HG02642 (cell line): ENCODE measurements around the gene ALKBH5.
"Not testable (repeated sequence)": the region's sequence is repeated elsewhere in the genome, so short reads cannot be mapped to it uniquely, and the experiment has no call there.

Experiments used
- ATAC-seq: cut with Tn5 transposase; IDR thresholded peaks from one replicate; pipeline ENCODE4 v1.9.1; 2021; ENCODE audit warnings: mild to moderate bottlenecking; ENCODE audit not compliant: unreplicated experiment, poor library complexity

The ALKBH5 gene

DNA sequence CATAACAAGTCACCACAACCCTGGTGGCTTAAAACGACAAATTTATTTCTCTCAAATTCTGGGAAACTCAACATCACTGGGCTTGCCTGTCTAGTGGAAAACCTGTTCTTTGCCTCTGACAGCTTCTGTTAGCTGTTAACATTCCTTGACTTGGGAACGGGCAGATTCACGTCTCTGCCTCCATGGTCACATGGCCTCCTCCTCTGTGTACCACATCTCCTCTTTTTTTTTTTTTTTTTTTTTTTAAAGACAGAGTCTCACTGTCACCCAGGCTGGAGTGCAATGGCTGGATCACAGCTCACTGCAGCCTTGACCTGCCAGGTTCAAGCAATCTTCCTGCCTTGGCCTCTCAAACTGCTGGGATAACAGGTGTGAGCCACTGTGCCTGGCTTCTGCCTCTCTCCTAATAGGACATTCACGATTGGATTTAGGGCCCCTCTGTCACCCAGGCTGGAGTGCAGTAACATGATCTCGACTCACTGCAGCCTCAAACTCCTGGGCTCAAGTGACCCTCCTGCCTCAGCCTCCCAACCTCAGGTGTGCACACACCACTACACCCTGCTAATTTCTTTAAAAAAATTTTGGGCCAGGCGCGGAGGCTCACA, 30.1 kb downstream of the ALKBH5 start:
- ATAC-seq, result no peak

- not testable (repeated sequence) for ATAC-seq
Measured at GRCh38 chr17:18216906-18217305, 33.3 kb downstream of the ALKBH5 start.

- ATAC-seq, result no peak
Measured at GRCh38 chr17:18217412-18218015, 33.9 kb downstream of the ALKBH5 start.

DNA sequence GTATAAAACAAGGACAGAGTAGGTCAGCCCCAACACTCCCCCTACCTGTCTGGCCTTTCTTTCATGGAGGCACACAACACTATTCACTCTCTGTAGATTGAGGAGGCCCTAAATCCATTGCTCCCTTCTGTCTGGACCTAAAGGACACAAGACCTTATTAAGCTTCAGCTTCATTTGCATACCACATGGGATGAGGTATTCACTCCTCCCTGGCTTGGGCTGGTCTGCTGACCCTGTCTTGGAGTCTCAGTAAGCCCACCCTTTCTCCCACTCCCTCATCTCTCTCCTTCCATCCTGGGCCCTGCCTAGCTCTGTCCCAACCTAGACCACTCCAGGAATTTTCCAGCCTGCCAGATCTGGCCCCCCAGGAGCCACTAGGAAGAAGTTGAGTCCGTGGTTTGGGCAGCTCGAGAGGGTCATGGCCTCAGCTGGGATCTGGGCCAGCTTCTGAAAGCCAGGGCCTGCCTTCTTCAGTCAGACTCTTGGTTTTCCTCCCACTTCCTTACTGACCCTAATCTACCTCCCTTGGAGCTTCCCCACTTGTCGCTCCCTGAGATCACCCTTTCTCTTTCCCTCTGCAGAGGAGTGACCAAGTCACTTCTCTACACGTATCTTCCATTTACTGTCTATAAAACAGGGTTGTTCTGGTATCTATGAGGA, 35.3 kb downstream of the ALKBH5 start:
- no peak for ATAC-seq

- ATAC-seq, result no peak
Measured at GRCh38 chr17:18224053-18224386, 40.4 kb downstream of the ALKBH5 start.

DNA sequence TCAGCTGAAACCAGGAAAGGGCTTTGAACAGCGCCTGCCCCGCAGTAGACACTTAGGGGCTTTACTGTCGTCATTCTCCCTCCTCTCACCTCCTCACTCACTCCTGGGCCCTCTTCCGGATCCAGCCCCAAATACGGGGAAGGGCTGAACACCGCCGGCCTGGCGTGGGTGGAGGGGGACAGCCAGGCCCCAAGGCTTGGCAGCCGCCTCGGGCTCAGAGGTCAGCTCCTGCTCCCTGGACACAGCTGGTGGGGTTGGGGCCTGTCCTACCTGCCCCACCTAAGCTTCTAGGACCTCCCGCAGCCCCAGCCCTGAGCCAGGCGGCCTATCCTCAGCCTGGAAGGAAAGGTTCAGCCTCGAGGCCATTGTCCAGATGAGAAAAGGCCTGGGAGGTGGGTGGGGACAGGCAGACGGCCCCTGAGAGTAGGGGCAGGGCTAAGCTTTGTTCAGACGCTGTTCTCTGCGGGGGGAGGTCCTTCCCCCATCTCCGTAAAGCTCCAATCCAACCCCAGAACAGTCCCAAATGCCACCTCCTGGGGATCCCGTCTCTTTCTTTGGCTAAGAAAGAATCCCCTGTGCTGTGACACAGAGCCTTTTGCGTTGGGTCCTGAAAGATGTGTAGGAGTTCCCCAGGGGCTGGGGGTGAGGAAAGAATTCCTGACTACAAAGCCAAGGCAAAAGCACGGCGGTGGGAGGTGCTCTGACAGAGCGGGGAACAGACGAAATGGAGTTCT, 40.9 kb downstream of the ALKBH5 start:
- no peak for ATAC-seq

DNA sequence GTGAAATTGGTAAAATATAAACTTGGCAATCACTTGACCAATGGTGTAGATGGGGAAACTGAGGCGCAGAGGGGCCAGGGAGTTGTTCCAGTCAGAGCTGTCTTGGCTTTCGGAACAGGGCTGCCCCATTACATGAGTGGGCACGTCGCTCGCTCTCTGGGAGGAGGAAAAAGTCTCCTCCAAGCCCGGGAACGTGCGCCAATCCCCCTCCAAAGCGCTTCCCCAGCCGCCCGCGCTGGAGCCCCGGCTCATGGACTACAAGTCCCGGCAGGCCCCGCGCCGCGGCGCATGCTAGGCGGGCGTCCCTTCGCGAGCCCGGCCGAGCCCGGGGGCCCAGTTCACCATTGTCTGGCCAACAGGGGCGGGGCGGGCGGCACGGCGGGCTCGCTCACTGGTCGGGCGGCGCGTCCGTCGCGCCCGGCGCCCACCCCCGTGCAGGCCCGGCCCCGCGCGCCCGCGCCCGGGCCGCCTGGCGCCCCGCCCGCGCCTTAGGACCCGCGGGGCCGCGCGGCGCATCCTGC, 41.6 kb downstream of the ALKBH5 start, which contains the start of gene LLGL1:
Gene LLGL1 (plus strand): TSS at position 515 of the 521 bp plus-strand sequence. CDS start 48 bp downstream, outside the sequence.
- ATAC-seq, result peak; percentile 89

GRCh38 chr17:18225642-18226283, 42.1 kb downstream of the ALKBH5 start:
- peak; percentile 13 for ATAC-seq

GRCh38 chr17:18226284-18226945, 42.8 kb downstream of the ALKBH5 start:
- ATAC-seq, result no peak

DNA sequence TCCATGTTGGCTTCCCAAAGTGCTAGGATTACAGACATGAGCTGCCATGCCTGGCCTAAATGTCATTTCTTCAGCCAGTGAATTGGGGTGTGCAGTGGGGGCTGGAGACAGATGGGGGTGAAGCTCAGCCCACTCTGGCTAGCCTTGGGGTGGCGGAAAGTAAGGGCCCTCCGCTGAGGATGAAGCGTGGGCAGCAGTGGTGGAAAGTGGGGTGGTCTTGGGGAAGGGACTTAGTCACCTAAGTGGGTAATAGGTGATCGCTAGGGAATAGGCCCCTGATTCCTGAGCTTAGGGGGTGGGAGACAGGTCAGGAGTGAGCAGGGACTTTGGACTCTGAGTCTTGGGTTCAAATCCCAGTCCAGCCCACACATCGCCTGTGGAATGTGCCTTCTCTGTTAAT, 44.0 kb downstream of the ALKBH5 start:
- no peak for ATAC-seq

- no peak for ATAC-seq
Measured at GRCh38 chr17:18228176-18228682, 44.6 kb downstream of the ALKBH5 start.

DNA sequence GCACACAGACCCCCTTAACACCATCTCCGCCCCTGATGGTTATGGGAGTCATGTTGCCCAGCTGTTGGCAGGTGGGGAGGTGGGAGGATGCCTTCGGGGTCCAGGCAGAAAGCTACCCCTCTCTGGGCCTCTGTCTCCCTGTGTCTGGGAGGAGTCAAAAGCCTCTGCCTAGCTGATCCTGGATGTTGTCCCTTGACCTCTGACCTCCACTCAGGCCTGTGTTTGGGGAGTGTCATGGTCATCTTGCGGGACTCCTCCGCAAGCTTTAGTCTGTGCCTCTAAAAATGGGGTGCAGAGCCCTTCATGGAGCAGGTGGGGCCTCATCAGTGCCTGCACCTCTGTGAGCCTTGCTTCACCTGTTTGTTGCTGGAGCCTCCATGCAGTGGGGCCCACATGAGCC, 45.6 kb downstream of the ALKBH5 start:
- ATAC-seq, result no peak

DNA sequence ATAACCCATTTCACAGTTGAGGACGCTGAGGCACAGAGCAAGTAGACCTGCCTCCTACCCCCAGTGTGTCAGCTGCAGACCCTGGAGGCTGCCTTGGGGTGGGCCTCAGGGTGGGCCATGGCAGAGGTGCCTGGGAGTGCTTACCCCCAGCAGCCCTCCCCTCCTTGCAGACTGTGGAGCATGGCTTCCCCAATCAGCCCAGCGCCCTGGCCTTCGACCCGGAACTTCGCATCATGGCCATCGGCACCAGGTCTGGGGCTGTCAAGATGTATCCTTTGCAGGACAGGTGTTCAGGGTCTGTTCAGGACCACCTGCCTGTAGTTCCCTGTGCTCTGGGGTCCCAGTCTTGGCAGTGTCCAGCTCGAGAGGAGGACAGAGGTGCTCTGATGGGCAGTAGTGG, 46.1 kb downstream of the ALKBH5 start:
- ATAC-seq, result no peak

- no peak for ATAC-seq
Measured at GRCh38 chr17:18230288-18231141, 46.9 kb downstream of the ALKBH5 start.

GRCh38 chr17:18231164-18231563, 47.5 kb downstream of the ALKBH5 start:
- no peak for ATAC-seq

GRCh38 chr17:18233803-18234518, 50.3 kb downstream of the ALKBH5 start:
- no peak for ATAC-seq

GRCh38 chr17:18234853-18235380, 51.3 kb downstream of the ALKBH5 start:
- ATAC-seq, result no peak

- no peak for ATAC-seq
Measured at GRCh38 chr17:18235743-18236256, 52.2 kb downstream of the ALKBH5 start.
